Measurements from ENCODE around the gene TRPV4. TPM values are rescaled to one million over a fixed set of nuclear protein-coding genes. Genes with fewer than 3 reads are reported as not detected.

TRPV4 gene
- total RNA-seq, 5 donors from 2014 or later (not counting 1 experiment from before 2014, with no cell fraction given) = not detected

- ATAC-seq (replicated peaks in 1 of 4) (no peak), DNase-seq (no peak)
- Histone ChIP-seq H3K27me3 (replicated peaks in 1 of 2; ENCODE audit: control insufficient read depth in 2 of 2, extremely low read depth in 1 of 2, insufficient read depth in 2 of 2, low read length in 1 of 2) (peaks cover 0 to 7% of the 10 kb centered on the region in 2 experiments), H3K4me3 (ENCODE audit: control insufficient read depth in 1 of 2, extremely low read depth in 1 of 2, low read length in 1 of 2) (no peak overlapping the region), H3K4me1 (ENCODE audit: control insufficient read depth in 1 of 2, extremely low read depth in 1 of 2, insufficient read depth in 2 of 2, low read length in 2 of 2) (no peaks in the 10 kb centered on the region), H3K9me3 (no peaks in the 10 kb centered on the region), H3K36me3 (ENCODE audit: control insufficient read depth in 2 of 2, extremely low read depth in 1 of 2, insufficient read depth in 1 of 2, low read length in 1 of 2) (no peaks in the 10 kb centered on the region), H3K27ac (ENCODE audit: low read length) (no peak overlapping the region)
- Mint-ChIP-seq H3K36me3 (no peaks in the 10 kb centered on the region), H3K27me3 (no peaks in the 10 kb centered on the region), H3K27ac (no peak overlapping the region), H3K9me3 (peaks cover 0 to 4% (median 0%) of the 10 kb centered on the region in 3 donors), H3K4me3 (no peak overlapping the region), H3K4me1 (peaks cover 0 to 3% (median 0%) of the 10 kb centered on the region in 3 donors)
- 100% methylated on average over 1 of the region's 3 CpGs for WGBS (ENCODE audit: insufficient coverage)
- CTCF ChIA-PET = no interaction called here
- POLR2A ChIA-PET = interaction anchor here in 1 of 2 donors (0.6 kb wide), 1 partner anchor 10 kb away, joined by 3 read pairs; no protein-coding TSS in a partner anchor
Observed at GRCh38 chr12:109764123-109764522, 69.1 kb downstream of the TRPV4 start.

GRCh38 chr12:109763201-109763841 lies 69.9 kb downstream of the TRPV4 start:
- Histone ChIP-seq H3K36me3 (ENCODE audit: control insufficient read depth in 2 of 2, extremely low read depth in 1 of 2, insufficient read depth in 1 of 2, low read length in 1 of 2) (no peaks in the 10 kb centered on the region), H3K4me3 (ENCODE audit: control insufficient read depth in 1 of 2, extremely low read depth in 1 of 2, low read length in 1 of 2) (no peak overlapping the region), H3K27ac (ENCODE audit: low read length) (no peak overlapping the region), H3K9me3 (no peaks in the 10 kb centered on the region), H3K27me3 (replicated peaks in 1 of 2; ENCODE audit: control insufficient read depth in 2 of 2, extremely low read depth in 1 of 2, insufficient read depth in 2 of 2, low read length in 1 of 2) (peaks cover 0 to 7% of the 10 kb centered on the region in 2 experiments), H3K4me1 (ENCODE audit: control insufficient read depth in 1 of 2, extremely low read depth in 1 of 2, insufficient read depth in 2 of 2, low read length in 2 of 2) (no peaks in the 10 kb centered on the region)
- Mint-ChIP-seq H3K4me1 (peaks cover 0 to 3% (median 0%) of the 10 kb centered on the region in 3 donors), H3K27ac (no peak overlapping the region), H3K9me3 (peaks cover 0 to 4% (median 0%) of the 10 kb centered on the region in 3 donors), H3K4me3 (no peak overlapping the region), H3K27me3 (no peaks in the 10 kb centered on the region), H3K36me3 (no peaks in the 10 kb centered on the region)
- WGBS (ENCODE audit: insufficient coverage) = 24% methylated on average over 2 of the region's 3 CpGs
- no peak for DNase-seq
- no peak for ATAC-seq (replicated peaks in 1 of 4)
- ChIA-PET POLR2A (interaction anchor here in 1 of 2 donors (0.5 kb wide), 1 partner anchor 123 kb away, joined by 5 read pairs; no protein-coding TSS in a partner anchor), CTCF (no interaction called here)

- H3K4me1 ChIP-seq (ENCODE audit: control insufficient read depth in 1 of 2, extremely low read depth in 1 of 2, insufficient read depth in 2 of 2, low read length in 2 of 2) = no peaks in the 10 kb centered on the region
- WGBS (ENCODE audit: insufficient coverage) = 83% methylated on average over 2 of the region's 2 CpGs
- no peaks in the 10 kb centered on the region for H3K36me3 ChIP-seq (ENCODE audit: control insufficient read depth in 2 of 2, extremely low read depth in 1 of 2, insufficient read depth in 1 of 2, low read length in 1 of 2)
- ATAC-seq (replicated peaks in 1 of 4) (no peak), DNase-seq (peak in 1 of 35 experiments; percentile 9)
- H3K4me1 Mint-ChIP-seq = peaks cover 0 to 3% (median 0%) of the 10 kb centered on the region in 3 donors
- no peak overlapping the region for H3K4me3 Mint-ChIP-seq
- peaks cover 0 to 12% of the 10 kb centered on the region in 2 experiments for H3K27me3 ChIP-seq (replicated peaks in 1 of 2; ENCODE audit: control insufficient read depth in 2 of 2, extremely low read depth in 1 of 2, insufficient read depth in 2 of 2, low read length in 1 of 2)
- H3K36me3 Mint-ChIP-seq = no peaks in the 10 kb centered on the region
- no peak overlapping the region for H3K4me3 ChIP-seq (ENCODE audit: control insufficient read depth in 1 of 2, extremely low read depth in 1 of 2, low read length in 1 of 2)
- CTCF ChIA-PET = no interaction called here
- POLR2A ChIA-PET = interaction anchor here in 1 of 2 donors (0.5 kb wide), 1 partner anchor 123 kb away, joined by 5 read pairs; no protein-coding TSS in a partner anchor
- H3K9me3 ChIP-seq = no peaks in the 10 kb centered on the region
- H3K27me3 Mint-ChIP-seq = peaks cover 0 to 1% of the 10 kb centered on the region in 2 donors
- H3K27ac ChIP-seq (ENCODE audit: low read length) = no peak overlapping the region
- no peak overlapping the region for H3K27ac Mint-ChIP-seq
- peaks cover 0 to 4% (median under 1%) of the 10 kb centered on the region in 3 donors for H3K9me3 Mint-ChIP-seq
Observed at GRCh38 chr12:109762673-109763191, 70.5 kb downstream of the TRPV4 start.

GRCh38 chr12:109762071-109762672 lies 71.0 kb downstream of the TRPV4 start:
- ATAC-seq (replicated peaks in 1 of 4) = no peak
- DNase-seq = peak in 1 of 35 experiments; percentile 2
- Histone ChIP-seq H3K36me3 (ENCODE audit: control insufficient read depth in 2 of 2, extremely low read depth in 1 of 2, insufficient read depth in 1 of 2, low read length in 1 of 2) (no peaks in the 10 kb centered on the region), H3K27ac (ENCODE audit: low read length) (no peak overlapping the region), H3K27me3 (replicated peaks in 1 of 2; ENCODE audit: control insufficient read depth in 2 of 2, extremely low read depth in 1 of 2, insufficient read depth in 2 of 2, low read length in 1 of 2) (peaks cover 0 to 14% of the 10 kb centered on the region in 2 experiments), H3K4me3 (ENCODE audit: control insufficient read depth in 1 of 2, extremely low read depth in 1 of 2, low read length in 1 of 2) (no peak overlapping the region), H3K9me3 (no peaks in the 10 kb centered on the region), H3K4me1 (ENCODE audit: control insufficient read depth in 1 of 2, extremely low read depth in 1 of 2, insufficient read depth in 2 of 2, low read length in 2 of 2) (no peaks in the 10 kb centered on the region)
- ChIA-PET POLR2A (no interaction called here), CTCF (no interaction called here)
- Mint-ChIP-seq H3K27me3 (peaks cover 4 to 7% of the 10 kb centered on the region in 2 donors), H3K4me1 (peaks cover 0 to 3% (median 0%) of the 10 kb centered on the region in 3 donors), H3K9me3 (peaks cover 3 to 7% (median 6%) of the 10 kb centered on the region in 3 donors), H3K4me3 (no peak overlapping the region), H3K36me3 (peaks cover 4% of the 10 kb centered on the region), H3K27ac (no peak overlapping the region)
- 97% methylated on average over 6 of the region's 12 CpGs for WGBS (ENCODE audit: insufficient coverage)

- Mint-ChIP-seq H3K4me1 (peaks cover 0 to 3% (median 0%) of the 10 kb centered on the region in 3 donors), H3K27me3 (peaks cover 7% of the 10 kb centered on the region in 2 donors), H3K27ac (no peak overlapping the region), H3K9me3 (peaks cover 12 to 16% (median 15%) of the 10 kb centered on the region in 3 donors), H3K36me3 (peaks cover 13% of the 10 kb centered on the region), H3K4me3 (no peak overlapping the region)
- ChIA-PET POLR2A (interaction anchor here in 1 of 2 donors (0.6 kb wide), 1 partner anchor 11 kb away, joined by 4 read pairs; no protein-coding TSS in a partner anchor), CTCF (no interaction called here)
- no peaks in the 10 kb centered on the region for H3K4me1 ChIP-seq (ENCODE audit: control insufficient read depth in 1 of 2, extremely low read depth in 1 of 2, insufficient read depth in 2 of 2, low read length in 2 of 2)
- no peak overlapping the region for H3K27ac ChIP-seq (ENCODE audit: low read length)
- DNase-seq (peak in 1 of 35 experiments; percentile 6), ATAC-seq (replicated peaks in 1 of 4) (no peak)
- peaks cover 0 to 14% of the 10 kb centered on the region in 2 experiments for H3K27me3 ChIP-seq (replicated peaks in 1 of 2; ENCODE audit: control insufficient read depth in 2 of 2, extremely low read depth in 1 of 2, insufficient read depth in 2 of 2, low read length in 1 of 2)
- whole genome bisulfite sequencing (ENCODE audit: insufficient coverage) = 74% methylated on average over 10 of the region's 16 CpGs
- no peaks in the 10 kb centered on the region for H3K36me3 ChIP-seq (ENCODE audit: control insufficient read depth in 2 of 2, extremely low read depth in 1 of 2, insufficient read depth in 1 of 2, low read length in 1 of 2)
- no peaks in the 10 kb centered on the region for H3K9me3 ChIP-seq
- no peak overlapping the region for H3K4me3 ChIP-seq (ENCODE audit: control insufficient read depth in 1 of 2, extremely low read depth in 1 of 2, low read length in 1 of 2)
Observed at GRCh38 chr12:109760930-109761921, 72.0 kb downstream of the TRPV4 start.
